Esophagus squamous epithelium (tissue), 5 donors: ENCODE data around the gene SYNPO2. TPM values are rescaled to one million over a fixed set of nuclear protein-coding genes. Genes with fewer than 3 reads are reported as not detected.
"Not testable (repeated sequence)": the region's sequence is repeated elsewhere in the genome, so short reads cannot be mapped to it uniquely, and the experiment has no call there.

Experiments used
- DNase-seq: peaks from one replicate; lab custom pipeline; 2025; lab: John Stamatoyannopoulos, UW
- H3K27ac ChIP-seq, 4 donors: fragments of 200-600 bp; sonication (generic); one replicate each; pipeline ENCODE4 v1.5.1; 2016 to 2019; ENCODE audit warnings: mild to moderate bottlenecking in 1 of 4
- H3K27me3 ChIP-seq, 4 donors: fragments of 200-600 bp; sonication (generic); 1 replicate in 3 of 4; 2 replicates in 1 of 4; pipeline versions ENCODE4 v1.5.1 to v1.6.0; 2017 to 2021; ENCODE audit warnings: antibody characterized with exemption in 1 of 4
- H3K36me3 ChIP-seq, 3 donors: fragments of 200-600 bp; sonication (generic); one replicate each; pipeline ENCODE4 v1.5.1; 2016 to 2019
- H3K4me1 ChIP-seq, 3 donors: fragments of 200-600 bp; sonication (generic); one replicate each; pipeline ENCODE4 v1.5.1; 2017 to 2019
- H3K4me3 ChIP-seq, 4 donors: fragments of 200-600 bp; sonication (generic); 1 replicate in 3 of 4; 2 replicates in 1 of 4; pipeline ENCODE4 v1.5.1; 2016 to 2019; ENCODE audit warnings: mild to moderate bottlenecking in 2 of 4, moderate library complexity in 1 of 4
- H3K9me3 ChIP-seq, 3 donors: fragments of 200-600 bp; sonication (generic); one replicate each; pipeline ENCODE4 v1.5.1; 2016 to 2019
- CTCF ChIP-seq, 6 experiments: fragments of 450-650 bp in 4 of 6; fragments of 200-600 bp in 2 of 6; sonication (generic) in 2 of 6; IDR thresholded peaks; one replicate each; pipeline ENCODE4 v1.5.1; 2016 to 2019; ENCODE audit warnings: antibody characterized with exemption in 6 of 6, mild to moderate bottlenecking in 4 of 6, moderate library complexity in 4 of 6
- POLR2A ChIP-seq, 4 donors: fragments of 450-650 bp; IDR thresholded peaks; one replicate each; pipeline ENCODE4 v1.6.1; 2017; ENCODE audit warnings: antibody characterized with exemption in 4 of 4, mild to moderate bottlenecking in 4 of 4, moderate library complexity in 3 of 4
- WGBS, 2 donors: methylation state at CpG; one replicate each; pipeline ENCODE4 v1.1.5; 2018; 5-methylcytosine and 5-hydroxymethylcytosine counted together
- intact Hi-C: fragments of 100-400 bp; cut with DNase I; formaldehyde crosslinking; loops from one replicate; pipeline ENCODE4 v1.15.0; 2022
- total RNA-seq, 4 donors: library from RNA; depleted of rRNA; stranded (reverse); fragments of >200 nt; gene quantifications; one replicate each; pipeline ENCODE4 v1.1.0, GENCODE V29; 2016
- donor health status: DM: yes; HTN: yes; CAD: no.

The SYNPO2 gene
- total RNA-seq, 4 donors from 2014 or later, result 19.0 to 418 (median 84.2) TPM

DNA sequence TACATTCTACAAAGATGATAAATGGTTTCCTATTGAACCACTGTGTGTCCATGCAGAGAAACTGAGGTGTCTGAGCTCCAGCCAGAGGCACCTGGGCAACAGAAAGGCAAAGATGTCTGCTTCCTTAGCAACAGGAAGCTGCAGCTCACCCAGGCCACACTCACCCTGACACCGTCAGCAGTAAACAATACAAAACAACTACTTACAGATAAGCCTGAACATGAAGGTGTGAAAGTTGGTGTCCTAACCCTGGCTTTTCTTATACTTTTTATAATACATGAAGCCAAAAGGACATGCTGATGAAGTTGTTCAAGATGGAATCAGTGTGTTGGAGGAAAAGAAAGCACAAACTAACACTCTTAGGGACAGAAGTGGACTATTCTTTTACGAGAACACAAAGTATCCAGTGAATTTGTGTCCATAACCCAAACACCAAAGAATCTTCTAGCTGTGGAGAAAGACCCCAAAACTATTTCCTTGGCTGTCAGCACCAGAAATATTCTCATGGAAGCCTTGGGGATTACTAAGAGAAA lies 117.3 kb downstream of the SYNPO2 start:
- Histone ChIP-seq H3K4me1 (peaks cover 0 to 9% (median under 1%) of the 10 kb centered on the region in 3 donors), H3K27me3 (no peaks in the 10 kb centered on the region), H3K36me3 (no peaks in the 10 kb centered on the region), H3K4me3 (no peak overlapping the region), H3K9me3 (no peaks in the 10 kb centered on the region), H3K27ac (peak overlapping the region in 3 of 4 donors; percentile 50 to 69 (median 69))
- WGBS, 2 donors, result 62 to 75% methylated on average over 2 of the region's 2 CpGs
- intact Hi-C loops, result no loop called here
- no peak for TF ChIP-seq POLR2A (IDR thresholded peaks at IDR 0.05)
- TF ChIP-seq CTCF (IDR thresholded peaks at IDR 0.05), result no peak
- DNase-seq, result no peak

DNA sequence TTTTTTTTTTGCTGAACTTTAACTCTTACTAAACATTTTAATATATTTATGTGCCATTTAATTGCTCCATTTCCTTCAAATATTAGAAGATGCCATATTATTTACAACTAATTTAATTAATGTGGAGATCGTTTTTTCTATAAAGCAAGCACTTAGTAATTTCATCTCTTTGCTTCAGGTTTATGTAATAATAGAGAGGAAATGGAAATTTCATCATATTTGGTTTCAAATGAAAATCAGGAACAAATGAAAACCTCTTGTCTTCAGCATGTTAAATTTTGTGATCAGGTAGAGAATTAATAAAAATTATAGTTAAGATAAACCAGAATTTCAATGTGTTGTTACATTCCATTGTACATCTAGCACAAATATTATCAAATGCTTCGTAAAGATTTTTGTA lies 120.1 kb downstream of the SYNPO2 start:
- Histone ChIP-seq H3K4me1 (peaks cover 0 to 15% (median 6%) of the 10 kb centered on the region in 3 donors), H3K4me3 (no peak overlapping the region), H3K27ac (peak overlapping the region in 3 of 4 donors; percentile 62 to 83 (median 75)), H3K9me3 (no peaks in the 10 kb centered on the region), H3K27me3 (no peaks in the 10 kb centered on the region), H3K36me3 (no peaks in the 10 kb centered on the region)
- no peak for DNase-seq
- WGBS, 2 donors, result 70 to 71% methylated on average over 2 of the region's 2 CpGs
- TF ChIP-seq CTCF (IDR thresholded peaks at IDR 0.05) (no peak), POLR2A (IDR thresholded peaks at IDR 0.05) (no peak)
- intact Hi-C loops, result no loop called here

- Histone ChIP-seq H3K27ac (peak overlapping the region in 3 of 4 donors; percentile 62 to 83 (median 75)), H3K4me1 (peaks cover 0 to 15% (median 6%) of the 10 kb centered on the region in 3 donors)
- H3K4me3 ChIP-seq, DNase-seq, intact Hi-C loops, H3K9me3 ChIP-seq, H3K36me3 ChIP-seq, H3K27me3 ChIP-seq: not testable (repeated sequence)
- WGBS, 2 donors, result 70 to 77% methylated on average over 2 of the region's 2 CpGs
These were observed 121.6 kb downstream of the SYNPO2 start for GRCh38 chr4:119010221-119010620.

- no peak for DNase-seq
- no peaks in the 10 kb centered on the region for H3K9me3 ChIP-seq
- no peak for TF ChIP-seq CTCF (IDR thresholded peaks at IDR 0.05)
- TF ChIP-seq POLR2A (IDR thresholded peaks at IDR 0.05), result no peak
- peaks cover 0 to 15% (median 6%) of the 10 kb centered on the region in 3 donors for H3K4me1 ChIP-seq
- intact Hi-C loops, result no loop called here
- no peak overlapping the region for H3K4me3 ChIP-seq
- peak overlapping the region in 3 of 4 donors; percentile 62 to 83 (median 75) for H3K27ac ChIP-seq
- no peaks in the 10 kb centered on the region for H3K27me3 ChIP-seq
- H3K36me3 ChIP-seq, result no peaks in the 10 kb centered on the region
- WGBS, 2 donors, result 59 to 63% methylated on average over 4 to 6 of the region's 7 CpGs
These were observed 122.4 kb downstream of the SYNPO2 start for GRCh38 chr4:119010909-119011606.

GRCh38 chr4:119011607-119011988 lies 122.9 kb downstream of the SYNPO2 start:
- DNase-seq, result no peak
- Histone ChIP-seq H3K9me3 (no peaks in the 10 kb centered on the region), H3K27me3 (no peaks in the 10 kb centered on the region), H3K4me1 (peaks cover 0 to 15% (median 6%) of the 10 kb centered on the region in 3 donors), H3K36me3 (no peaks in the 10 kb centered on the region), H3K4me3 (no peak overlapping the region), H3K27ac (peak overlapping the region in 3 of 4 donors; percentile 62 to 83 (median 75))
- intact Hi-C loops, result no loop called here
- TF ChIP-seq POLR2A (IDR thresholded peaks at IDR 0.05) (no peak), CTCF (IDR thresholded peaks at IDR 0.05) (no peak)
- 85 to 96% methylated on average over 1 of the region's 1 CpG for WGBS, 2 donors
